CD4-positive, CD25-positive, alpha-beta regulatory T cell (primary cell): ENCODE data around the gene HYAL2. TPM values are rescaled to one million over a fixed set of nuclear protein-coding genes. Genes with fewer than 3 reads are reported as not detected.
"Not testable (repeated sequence)": the region's sequence is repeated elsewhere in the genome, so short reads cannot be mapped to it uniquely, and the experiment has no call there.

Experiments used
- ATAC-seq, 2 donors: fragments of 150-1000 bp; cut with Tn5 transposase; one replicate each; pipeline ENCODE4 v1.10.0; 2021; ENCODE audit warnings: low read depth in 2 of 2, moderate number of reproducible peaks in 2 of 2, moderate library complexity in 1 of 2
- DNase-seq, 3 donors: peaks; one replicate each; pipeline versions ENCODE4 v3.0.0 to v3.0.0-alpha.2; 2012 to 2022; ENCODE audit warnings: mixed read lengths in 1 of 3
- H3K27ac ChIP-seq: one replicate; pipeline ENCODE4 v1.7.0; 2013; ENCODE audit warnings: mild to moderate bottlenecking, low read length; ENCODE audit not compliant: insufficient read depth, poor library complexity, severe bottlenecking
- H3K27me3 ChIP-seq: one replicate; pipeline ENCODE4 v1.7.0; 2013; ENCODE audit warnings: low read length; ENCODE audit not compliant: control insufficient read depth, insufficient read depth
- H3K36me3 ChIP-seq: one replicate; pipeline ENCODE4 v1.7.0; 2013; ENCODE audit warnings: mild to moderate bottlenecking, low read length, moderate library complexity; ENCODE audit not compliant: control insufficient read depth, insufficient read depth
- H3K4me1 ChIP-seq: 2 replicates; pipeline ENCODE4 v1.7.0; 2013; ENCODE audit warnings: mild to moderate bottlenecking, low read length; ENCODE audit not compliant: insufficient read depth, control insufficient read depth, poor library complexity, severe bottlenecking
- H3K4me3 ChIP-seq: one replicate; pipeline ENCODE4 v1.7.0; 2013; ENCODE audit warnings: low read depth, mild to moderate bottlenecking, low read length, moderate library complexity
- H3K9me3 ChIP-seq, 2 experiments: 1 replicate in 1 of 2; 2 replicates in 1 of 2; pipeline ENCODE4 v1.7.0; 2013; ENCODE audit warnings: low read length in 2 of 2, mild to moderate bottlenecking in 1 of 2, moderate library complexity in 1 of 2; ENCODE audit not compliant: control insufficient read depth in 2 of 2
- H3K27ac Mint-ChIP-seq, 3 donors: one replicate each; pipeline ENCODE4 v1.8.0; 2020 to 2022; ENCODE audit warnings: mild to moderate bottlenecking in 3 of 3, mixed read lengths in 3 of 3, moderate library complexity in 2 of 3
- H3K27me3 Mint-ChIP-seq: one replicate; pipeline ENCODE4 v1.8.0; 2022; ENCODE audit warnings: mild to moderate bottlenecking, mixed read lengths
- H3K36me3 Mint-ChIP-seq: one replicate; pipeline ENCODE4 v1.8.0; 2020; ENCODE audit warnings: mixed read lengths
- H3K4me1 Mint-ChIP-seq, 4 donors: one replicate each; pipeline ENCODE4 v1.8.0; 2020 to 2022; ENCODE audit warnings: mixed read lengths in 4 of 4, mild to moderate bottlenecking in 1 of 4
- H3K4me3 Mint-ChIP-seq, 4 donors: one replicate each; pipeline ENCODE4 v1.8.0; 2020 to 2022; ENCODE audit warnings: mild to moderate bottlenecking in 4 of 4, mixed read lengths in 4 of 4, moderate library complexity in 3 of 4
- H3K9me3 Mint-ChIP-seq, 7 donors: one replicate each; pipeline ENCODE4 v1.8.0; 2020 to 2022; ENCODE audit warnings: mixed read lengths in 7 of 7, mild to moderate bottlenecking in 3 of 7, moderate library complexity in 2 of 7
- polyA plus RNA-seq, 4 donors: library from polyadenylated mRNA; unstranded; fragments of 300-500 nt; fragmentation: Illumina TruSeq; gene quantifications; one replicate each; pipeline ENCODE4 v1.2.3, GENCODE V29; 2021
- total RNA-seq: library from RNA; stranded (reverse); gene quantifications from one replicate; pipeline ENCODE4 v1.2.3, GENCODE V29; 2022

Gene HYAL2
- total and polyA plus RNA-seq, 5 donors from 2014 or later, result 1.5 to 6.5 (median 4.8) TPM

DNA sequence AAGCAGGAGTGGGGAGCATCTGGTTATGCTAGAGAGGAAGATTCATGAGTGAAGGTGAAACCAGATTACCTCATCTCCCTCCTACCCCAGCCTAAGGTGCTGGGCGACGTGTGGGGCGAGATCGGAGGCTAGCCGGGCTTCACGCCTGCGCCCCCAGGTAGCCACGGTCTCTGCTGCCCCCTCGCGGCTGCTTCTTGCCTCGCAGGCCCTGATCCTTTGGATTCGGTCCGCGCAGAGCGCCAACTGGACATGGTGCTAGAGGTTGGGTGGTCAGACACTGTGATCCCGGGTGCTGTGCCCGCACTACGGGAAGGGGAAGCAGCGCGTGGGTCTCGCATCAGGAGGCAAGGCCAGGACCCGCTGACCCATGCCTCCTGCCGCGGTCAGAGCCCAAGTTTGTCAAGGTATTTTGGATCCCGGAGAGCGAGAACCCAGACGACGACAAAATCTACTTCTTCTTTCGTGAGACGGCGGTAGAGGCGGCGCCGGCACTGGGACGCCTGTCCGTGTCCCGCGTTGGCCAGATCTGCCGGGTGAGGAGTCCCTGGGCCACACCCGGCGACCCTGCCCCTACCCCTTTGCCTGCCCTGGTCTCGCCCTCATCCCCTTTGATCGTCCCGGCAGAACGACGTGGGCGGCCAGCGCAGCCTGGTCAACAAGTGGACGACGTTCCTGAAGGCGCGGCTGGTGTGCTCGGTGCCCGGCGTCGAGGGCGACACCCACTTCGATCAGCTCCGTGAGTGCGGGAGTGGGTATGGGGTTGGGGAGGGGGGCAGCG, 49.4 kb downstream of the HYAL2 start:
- peaks cover 7% of the 10 kb centered on the region for H3K27me3 ChIP-seq
- H3K36me3 ChIP-seq, result no peaks in the 10 kb centered on the region
- peak; percentile 74 to 82 (median 80) for DNase-seq
- peak overlapping the region; percentile 63 to 91 (median 82) for H3K4me3 Mint-ChIP-seq
- H3K9me3 ChIP-seq, result no peaks in the 10 kb centered on the region
- H3K27me3 Mint-ChIP-seq, result peaks cover 55% of the 10 kb centered on the region
- H3K36me3 Mint-ChIP-seq, result no peaks in the 10 kb centered on the region
- H3K4me3 ChIP-seq, result no peak overlapping the region
- peaks cover 29% of the 10 kb centered on the region for H3K4me1 ChIP-seq
- peak overlapping the region in 1 of 3 donors; percentile 87 for H3K27ac Mint-ChIP-seq
- H3K9me3 Mint-ChIP-seq, result peaks cover 0 to 2% (median 0%) of the 10 kb centered on the region in 7 donors
- H3K4me1 Mint-ChIP-seq, result peaks cover 0 to 28% (median 15%) of the 10 kb centered on the region in 4 donors
- ATAC-seq, result peak; percentile 84 to 87
- no peak overlapping the region for H3K27ac ChIP-seq

DNA sequence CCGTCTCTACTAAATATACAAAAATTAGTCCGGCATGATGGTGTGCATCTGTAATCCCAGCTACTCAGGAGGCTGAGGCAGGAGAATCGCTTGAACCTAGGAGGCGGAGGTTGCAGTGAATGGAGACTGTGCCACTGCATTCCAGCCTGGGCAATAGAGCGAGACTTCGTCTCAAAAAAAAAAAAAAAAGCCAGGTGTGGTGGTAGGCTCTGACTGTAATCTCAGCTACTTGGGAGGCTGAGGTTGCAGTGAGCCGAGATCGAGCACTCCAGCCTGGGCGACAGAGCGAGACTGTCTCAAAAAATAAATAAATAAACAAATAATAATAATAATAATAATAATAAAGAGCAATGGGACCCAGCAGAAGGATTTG, 50.0 kb downstream of the HYAL2 start:
- Mint-ChIP-seq H3K4me1 (peaks cover 0 to 28% (median 15%) of the 10 kb centered on the region in 4 donors), H3K4me3 (peak overlapping the region in 3 of 4 donors; percentile 63 to 83 (median 81)), H3K27me3 (peaks cover 49% of the 10 kb centered on the region)
- H3K27me3 ChIP-seq, H3K27ac Mint-ChIP-seq, H3K36me3 ChIP-seq, H3K9me3 ChIP-seq, H3K9me3 Mint-ChIP-seq, ATAC-seq, DNase-seq, H3K4me3 ChIP-seq, H3K27ac ChIP-seq, H3K36me3 Mint-ChIP-seq: not testable (repeated sequence)
- peaks cover 29% of the 10 kb centered on the region for H3K4me1 ChIP-seq

- Histone ChIP-seq H3K36me3 (no peaks in the 10 kb centered on the region), H3K9me3 (no peaks in the 10 kb centered on the region), H3K27ac (no peak overlapping the region), H3K4me3 (no peak overlapping the region), H3K4me1 (peaks cover 29% of the 10 kb centered on the region), H3K27me3 (peaks cover 6% of the 10 kb centered on the region)
- peaks cover 43% of the 10 kb centered on the region for H3K27me3 Mint-ChIP-seq
- H3K4me1 Mint-ChIP-seq, result peaks cover 0 to 28% (median 15%) of the 10 kb centered on the region in 4 donors
- H3K4me3 Mint-ChIP-seq, result peak overlapping the region in 1 of 4 donors; percentile 7
- H3K36me3 Mint-ChIP-seq, result no peaks in the 10 kb centered on the region
- no peak for DNase-seq
- H3K9me3 Mint-ChIP-seq, result peaks cover 0 to 2% (median 0%) of the 10 kb centered on the region in 7 donors
- no peak overlapping the region for H3K27ac Mint-ChIP-seq
- ATAC-seq, result no peak
Observed at GRCh38 chr3:50271314-50271936, 51.1 kb downstream of the HYAL2 start.

DNA sequence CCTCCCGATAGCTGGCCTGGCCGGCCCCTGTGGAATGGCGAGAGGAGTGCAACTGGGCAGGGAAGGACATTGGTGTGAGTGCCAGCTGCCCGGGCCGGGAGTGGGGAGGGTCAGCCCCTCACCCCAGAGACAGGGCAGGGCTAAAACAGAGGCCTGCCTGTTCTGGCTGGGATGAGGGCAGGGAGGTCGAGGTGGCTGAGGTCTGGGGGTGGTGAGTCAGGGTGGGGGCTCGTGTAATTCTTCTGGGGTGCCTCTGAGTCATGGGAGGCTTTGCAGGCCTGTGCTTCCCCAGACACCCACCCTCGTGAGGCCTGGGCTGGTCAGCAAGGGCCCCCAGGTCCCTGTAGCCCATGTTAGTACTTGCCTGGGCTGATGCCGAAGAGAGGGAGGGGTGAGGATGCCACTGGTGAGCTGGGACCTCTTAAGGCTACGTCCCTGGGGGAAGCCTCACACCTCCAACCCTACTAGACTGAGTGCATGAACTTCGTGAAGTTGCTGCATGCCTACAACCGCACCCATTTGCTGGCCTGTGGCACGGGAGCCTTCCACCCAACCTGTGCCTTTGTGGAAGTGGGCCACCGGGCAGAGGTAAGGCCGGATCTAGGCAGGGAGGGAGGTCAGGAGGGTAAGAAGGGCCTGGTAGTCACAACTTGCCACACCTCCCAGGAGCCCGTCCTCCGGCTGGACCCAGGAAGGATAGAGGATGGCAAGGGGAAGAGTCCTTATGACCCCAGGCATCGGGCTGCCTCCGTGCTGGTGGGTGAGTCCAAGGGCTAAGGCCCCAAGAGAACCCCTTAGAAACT, 51.9 kb downstream of the HYAL2 start:
- peaks cover 6% of the 10 kb centered on the region for H3K27me3 ChIP-seq
- no peak overlapping the region for H3K4me3 ChIP-seq
- peaks cover 21% of the 10 kb centered on the region for H3K4me1 ChIP-seq
- H3K9me3 ChIP-seq, result no peaks in the 10 kb centered on the region
- H3K27ac Mint-ChIP-seq, result no peak overlapping the region
- no peaks in the 10 kb centered on the region for H3K36me3 Mint-ChIP-seq
- peaks cover 0 to 2% (median 0%) of the 10 kb centered on the region in 7 donors for H3K9me3 Mint-ChIP-seq
- H3K27ac ChIP-seq, result no peak overlapping the region
- DNase-seq, result no peak
- peaks cover 0 to 23% (median 15%) of the 10 kb centered on the region in 4 donors for H3K4me1 Mint-ChIP-seq
- no peaks in the 10 kb centered on the region for H3K36me3 ChIP-seq
- ATAC-seq, result no peak
- peaks cover 41% of the 10 kb centered on the region for H3K27me3 Mint-ChIP-seq
- no peak overlapping the region for H3K4me3 Mint-ChIP-seq

- Mint-ChIP-seq H3K4me3 (no peak overlapping the region), H3K9me3 (peaks cover 0 to 2% (median 0%) of the 10 kb centered on the region in 7 donors), H3K27ac (peak overlapping the region in 1 of 3 donors; percentile 74), H3K4me1 (peaks cover 0 to 18% (median 14%) of the 10 kb centered on the region in 4 donors), H3K27me3 (peaks cover 36% of the 10 kb centered on the region), H3K36me3 (no peaks in the 10 kb centered on the region)
- DNase-seq (no peak), ATAC-seq (no peak)
- no peak overlapping the region for H3K27ac ChIP-seq
- no peaks in the 10 kb centered on the region for H3K9me3 ChIP-seq
- peaks cover 6% of the 10 kb centered on the region for H3K27me3 ChIP-seq
- peaks cover 15% of the 10 kb centered on the region for H3K4me1 ChIP-seq
- H3K4me3 ChIP-seq, result no peak overlapping the region
- no peaks in the 10 kb centered on the region for H3K36me3 ChIP-seq
Observed at GRCh38 chr3:50269977-50270413, 52.5 kb downstream of the HYAL2 start.

- no peak overlapping the region for H3K27ac Mint-ChIP-seq
- H3K4me3 ChIP-seq, result no peak overlapping the region
- H3K27me3 Mint-ChIP-seq, result peaks cover 30% of the 10 kb centered on the region
- no peaks in the 10 kb centered on the region for H3K36me3 ChIP-seq
- peaks cover 4% of the 10 kb centered on the region for H3K27me3 ChIP-seq
- ATAC-seq (no peak), DNase-seq (no peak)
- no peaks in the 10 kb centered on the region for H3K9me3 ChIP-seq
- H3K4me1 Mint-ChIP-seq, result peaks cover 0 to 16% (median 11%) of the 10 kb centered on the region in 4 donors
- no peak overlapping the region for H3K27ac ChIP-seq
- no peak overlapping the region for H3K4me3 Mint-ChIP-seq
- no peaks in the 10 kb centered on the region for H3K36me3 Mint-ChIP-seq
- H3K9me3 Mint-ChIP-seq, result peaks cover 0 to 2% (median 0%) of the 10 kb centered on the region in 7 donors
- peaks cover 14% of the 10 kb centered on the region for H3K4me1 ChIP-seq
Observed at GRCh38 chr3:50269460-50269859, 53.1 kb downstream of the HYAL2 start.

- Histone ChIP-seq H3K4me1 (peaks cover 8% of the 10 kb centered on the region), H3K36me3 (no peaks in the 10 kb centered on the region), H3K4me3 (no peak within 1 kb of the TSS), H3K9me3 (no peaks in the 10 kb centered on the region), H3K27ac (no peak within 1 kb of the TSS), H3K27me3 (no peaks in the 10 kb centered on the region)
- Mint-ChIP-seq H3K4me3 (no peak within 1 kb of the TSS), H3K27me3 (peaks cover 28% of the 10 kb centered on the region), H3K9me3 (peaks cover 0 to 2% (median 0%) of the 10 kb centered on the region in 7 donors), H3K36me3 (no peaks in the 10 kb centered on the region), H3K4me1 (peaks cover 0 to 10% (median 7%) of the 10 kb centered on the region in 4 donors), H3K27ac (peak within 1 kb of the TSS in 1 of 3 donors; percentile 74)
- ATAC-seq (no peak), DNase-seq (no peak)
Observed at GRCh38 chr3:50268703-50269451, 53.7 kb downstream of the HYAL2 start, which contains the start of gene SEMA3B. TSS of gene SEMA3B (plus strand) at chr3:50269147. CDS start at chr3:50269241, 94 bp downstream.
